MCF 10A (cell line): Measurements from ENCODE around the gene KIF22. TPM values are rescaled to one million over a fixed set of nuclear protein-coding genes. Genes with fewer than 3 reads are reported as not detected.

Experiments used
- BruUV-seq: library from RNA; stranded (reverse); fragments of 400-500 nt; replicated peaks from 2 replicates; lab custom pipeline; 2021; lab: Mats Ljungman, UMichigan
- CTCF ChIA-PET: fragments of 300-600 bp; sonication (Branson Sonifier 250); formaldehyde crosslinking; extraction: SDS; loops from one replicate; lab custom pipeline; 2021; ENCODE audit warnings: antibody characterized with exemption, inconsistent platforms; lab: Yijun Ruan, JAX
- POLR2A ChIA-PET: fragments of 300-600, 350-650 bp; sonication (Branson Sonifier 250); formaldehyde crosslinking; extraction: SDS; loops from one replicate; lab custom pipeline; 2020; ENCODE audit warnings: antibody characterized with exemption, inconsistent platforms; lab: Yijun Ruan, JAX
- DNase-seq: peaks from one replicate; pipeline ENCODE4 v3.0.0-alpha.2; 2018; ENCODE audit not compliant: unreplicated experiment
- H3K27ac Mint-ChIP-seq: one replicate; pipeline ENCODE4 v1.8.0; 2022; ENCODE audit warnings: mild to moderate bottlenecking, low read depth, mixed read lengths; ENCODE audit not compliant: unreplicated experiment
- H3K27me3 Mint-ChIP-seq: one replicate; pipeline ENCODE4 v1.8.0; 2022; ENCODE audit warnings: mixed read lengths; ENCODE audit not compliant: insufficient read depth, unreplicated experiment
- H3K36me3 Mint-ChIP-seq: one replicate; pipeline ENCODE4 v1.8.0; 2022; ENCODE audit warnings: mild to moderate bottlenecking, moderate library complexity, mixed read lengths; ENCODE audit not compliant: insufficient read depth, unreplicated experiment
- H3K4me1 Mint-ChIP-seq: one replicate; pipeline ENCODE4 v1.8.0; 2022; ENCODE audit warnings: mixed read lengths; ENCODE audit not compliant: insufficient read depth, unreplicated experiment
- H3K4me3 Mint-ChIP-seq: one replicate; pipeline ENCODE4 v1.8.0; 2022; ENCODE audit warnings: mild to moderate bottlenecking, moderate library complexity, mixed read lengths; ENCODE audit not compliant: unreplicated experiment
- H3K9me3 Mint-ChIP-seq: one replicate; pipeline ENCODE4 v1.8.0; 2022; ENCODE audit warnings: mixed read lengths; ENCODE audit not compliant: unreplicated experiment
- intact Hi-C: fragments of 100-400 bp; cut with micrococcal nuclease; formaldehyde crosslinking; loops from 2 replicates; pipeline ENCODE4 v1.14.1; 2022
- total RNA-seq: library from RNA; stranded (reverse); gene quantifications from 2 replicates; pipeline ENCODE4 v1.2.3, GENCODE V29; 2022
- TF ChIP-seq, protein P1 (sequence below): fragments of 200-600 bp; IDR thresholded peaks from one replicate; pipeline ENCODE4 v1.8.0; 2022; ENCODE audit warnings: antibody characterized with exemption, mild to moderate bottlenecking; ENCODE audit not compliant: unreplicated experiment

KIF22 gene
- total RNA-seq, 1 experiment from 2014 or later: 53.8 TPM

DNA sequence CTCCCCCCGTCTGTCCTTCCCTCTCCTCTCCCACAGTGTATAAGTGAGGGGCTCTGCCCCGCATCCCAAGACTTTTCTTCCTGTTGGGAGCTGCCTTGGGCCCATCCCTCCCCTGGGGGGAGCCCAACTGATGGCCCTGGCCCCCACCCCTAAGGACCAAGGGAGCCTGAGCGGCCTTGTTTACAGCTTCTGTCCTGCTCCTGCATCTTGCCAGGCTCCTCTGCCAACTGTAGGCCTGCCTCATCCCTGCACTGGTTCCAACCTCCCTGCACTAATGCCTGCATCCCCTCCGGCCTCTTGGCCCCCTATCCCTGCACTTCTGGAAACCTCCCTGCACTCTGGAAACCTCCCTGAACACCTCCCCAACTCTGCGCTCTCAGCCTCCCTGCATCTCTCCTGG, 24.0 kb downstream of the KIF22 start:
- H3K4me3 Mint-ChIP-seq: peak overlapping the region; percentile 34

DNA sequence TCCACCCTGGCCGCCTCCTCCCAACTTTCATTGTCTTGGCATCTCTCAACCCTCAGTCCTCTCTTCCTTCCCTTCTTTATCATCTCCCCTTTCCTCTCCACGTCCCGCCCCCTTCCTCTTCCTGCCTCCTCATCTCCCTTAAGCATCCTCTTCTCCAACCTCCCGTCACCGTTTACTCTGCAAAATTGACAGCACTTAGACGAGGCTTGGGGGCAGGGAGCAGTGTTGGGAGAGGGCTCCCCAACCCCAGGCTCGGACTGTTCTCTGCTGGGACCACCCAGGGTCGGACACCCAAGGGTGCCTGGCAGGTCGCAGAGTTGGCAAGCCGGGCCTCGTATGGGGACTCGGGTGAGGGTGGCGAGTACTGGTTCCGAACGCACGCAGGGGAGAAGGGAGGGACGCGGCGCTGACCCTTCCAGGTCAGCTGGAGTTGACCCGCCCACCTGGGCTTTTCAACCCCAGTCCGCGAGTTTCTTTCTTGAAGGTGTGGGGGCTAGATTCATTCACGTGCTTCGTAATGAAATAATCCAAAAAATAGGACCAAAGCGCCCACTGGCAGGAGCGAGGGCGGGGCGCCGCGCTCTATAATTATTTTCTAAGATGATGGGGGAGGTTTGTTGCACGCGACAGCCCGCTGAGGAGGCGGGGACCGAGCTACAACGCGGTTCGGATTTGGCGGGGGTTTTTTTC, 24.6 kb downstream of the KIF22 start:
- BruUV-seq: no TSS peak
- intact Hi-C loops: no loop called here
- Mint-ChIP-seq H3K27ac (peak overlapping the region; percentile 94), H3K36me3 (peaks cover 31% of the 10 kb centered on the region), H3K27me3 (no peaks in the 10 kb centered on the region), H3K4me3 (peak overlapping the region; percentile 89), H3K4me1 (peaks cover 47% of the 10 kb centered on the region), H3K9me3 (no peaks in the 10 kb centered on the region)
- CTCF ChIA-PET: interaction anchor here (0.7 to 5.9 kb wide), 8 partner anchors 7 to 182 kb away, joined by 3 to 50 read pairs (median 4); partner anchors contain the start of gene MAZ
- TF ChIP-seq, protein P1, sequence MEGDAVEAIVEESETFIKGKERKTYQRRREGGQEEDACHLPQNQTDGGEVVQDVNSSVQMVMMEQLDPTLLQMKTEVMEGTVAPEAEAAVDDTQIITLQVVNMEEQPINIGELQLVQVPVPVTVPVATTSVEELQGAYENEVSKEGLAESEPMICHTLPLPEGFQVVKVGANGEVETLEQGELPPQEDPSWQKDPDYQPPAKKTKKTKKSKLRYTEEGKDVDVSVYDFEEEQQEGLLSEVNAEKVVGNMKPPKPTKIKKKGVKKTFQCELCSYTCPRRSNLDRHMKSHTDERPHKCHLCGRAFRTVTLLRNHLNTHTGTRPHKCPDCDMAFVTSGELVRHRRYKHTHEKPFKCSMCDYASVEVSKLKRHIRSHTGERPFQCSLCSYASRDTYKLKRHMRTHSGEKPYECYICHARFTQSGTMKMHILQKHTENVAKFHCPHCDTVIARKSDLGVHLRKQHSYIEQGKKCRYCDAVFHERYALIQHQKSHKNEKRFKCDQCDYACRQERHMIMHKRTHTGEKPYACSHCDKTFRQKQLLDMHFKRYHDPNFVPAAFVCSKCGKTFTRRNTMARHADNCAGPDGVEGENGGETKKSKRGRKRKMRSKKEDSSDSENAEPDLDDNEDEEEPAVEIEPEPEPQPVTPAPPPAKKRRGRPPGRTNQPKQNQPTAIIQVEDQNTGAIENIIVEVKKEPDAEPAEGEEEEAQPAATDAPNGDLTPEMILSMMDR: no peak
- no peak for DNase-seq
- POLR2A ChIA-PET: interaction anchor here (0.5 to 7.9 kb wide), 16 partner anchors 8 to 843 kb away, joined by 3 to 120 read pairs (median 4); partner anchors contain the start of genes ASPHD1, FBRS, HIRIP3 and KCTD13

More for the DNA sequence above, 24.0 kb downstream of the KIF22 start:
- no peak for DNase-seq
- CTCF ChIA-PET: no interaction called here
- intact Hi-C loops: no loop called here
- Mint-ChIP-seq H3K36me3 (peaks cover 36% of the 10 kb centered on the region), H3K4me1 (peaks cover 43% of the 10 kb centered on the region), H3K27me3 (no peaks in the 10 kb centered on the region), H3K9me3 (no peaks in the 10 kb centered on the region), H3K27ac (no peak overlapping the region)
- POLR2A ChIA-PET: no interaction called here
- TF ChIP-seq, protein P1: no peak
- BruUV-seq: no TSS peak

DNA sequence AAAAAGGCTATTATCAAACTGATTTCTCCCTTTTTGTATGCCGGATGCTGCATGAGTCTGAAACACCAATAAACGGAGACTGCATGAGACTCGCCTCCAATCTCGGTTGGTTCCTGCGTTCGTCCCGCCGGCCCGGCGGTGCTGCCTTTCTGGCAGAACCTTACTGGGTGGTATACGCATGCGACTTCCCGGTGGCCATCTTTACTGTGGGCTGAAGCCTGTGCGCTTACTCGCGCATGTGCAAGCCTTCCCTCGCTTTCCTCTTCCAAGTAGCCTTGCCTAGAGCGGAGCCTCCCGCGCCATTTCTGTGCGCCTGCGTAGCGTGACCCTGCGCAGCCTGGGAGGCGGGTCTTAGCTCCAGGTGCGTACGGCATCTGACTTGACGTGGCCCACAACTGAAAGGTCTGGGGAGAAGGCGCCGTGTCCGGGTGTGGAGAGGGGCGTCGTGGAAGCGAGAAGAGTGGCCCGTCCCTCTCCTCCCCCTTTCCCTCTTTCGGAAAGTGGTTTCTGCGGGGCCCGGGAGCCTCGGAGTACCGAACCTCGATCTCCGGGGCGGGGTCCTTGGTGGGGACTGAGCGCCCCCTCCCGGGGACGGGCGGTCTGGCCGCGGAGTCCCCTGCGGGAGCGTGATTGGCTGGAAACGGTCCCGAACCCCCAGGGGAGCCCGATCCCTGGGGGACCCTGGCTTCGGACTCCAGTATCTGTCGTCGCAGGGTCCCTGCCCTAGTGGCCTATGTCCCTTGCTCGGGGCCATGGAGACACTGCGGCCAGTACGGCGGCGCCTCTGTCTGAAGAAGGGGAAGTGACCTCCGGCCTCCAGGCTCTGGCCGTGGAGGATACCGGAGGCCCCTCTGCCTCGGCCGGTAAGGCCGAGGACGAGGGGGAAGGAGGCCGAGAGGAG, 25.5 kb downstream of the KIF22 start, which contains the start of gene PAGR1:
Gene PAGR1, plus strand, starts transcription at position 360 of the 901 bp plus-strand sequence. Its CDS starts 374 bp downstream, at position 734.
- Mint-ChIP-seq H3K9me3 (no peaks in the 10 kb centered on the region), H3K4me3 (peak within 1 kb of the TSS; percentile 89), H3K27me3 (no peaks in the 10 kb centered on the region), H3K36me3 (peaks cover 30% of the 10 kb centered on the region), H3K27ac (peak within 1 kb of the TSS; percentile 94), H3K4me1 (peaks cover 38% of the 10 kb centered on the region)
- intact Hi-C loops: loop anchor here (1.0 to 2.0 kb wide), 2 partner anchors 26 to 115 kb away; partner anchors contain the start of gene KIF22
- TF ChIP-seq, protein P1: peak; percentile 94
- BruUV-seq: TSS peak; percentile 22
- DNase-seq: peak; percentile 98
- POLR2A ChIA-PET: interaction anchor here (0.5 to 7.9 kb wide), 21 partner anchors 8 to 842 kb away, joined by 3 to 120 read pairs (median 4); partner anchors contain the start of genes ASPHD1, FBRS, HIRIP3 and KCTD13
- CTCF ChIA-PET: interaction anchor here (0.6 to 5.9 kb wide), 14 partner anchors 8 to 237 kb away, joined by 3 to 50 read pairs (median 4); partner anchors contain the start of gene MAZ
